ENCODE results near the gene C2CD3.
A peak's percentile ranks its signal among the peaks of the same experiment; 100 is the strongest.
"Not testable (repeated sequence)": the region's sequence is repeated elsewhere in the genome, so short reads cannot be mapped to it uniquely, and the experiment has no call there.

C2CD3 gene

GRCh38 chr11:74005721-74006517 is 164.9 kb downstream of the C2CD3 start:
- DNase-seq (ENCODE audit: extremely low read depth in 1 of 2, low read depth in 1 of 2) = no peak

GRCh38 chr11:74004759-74005615 is 165.8 kb downstream of the C2CD3 start:
- DNase-seq (ENCODE audit: extremely low read depth in 1 of 2, low read depth in 1 of 2) = peak; percentile 68 to 69

DNA sequence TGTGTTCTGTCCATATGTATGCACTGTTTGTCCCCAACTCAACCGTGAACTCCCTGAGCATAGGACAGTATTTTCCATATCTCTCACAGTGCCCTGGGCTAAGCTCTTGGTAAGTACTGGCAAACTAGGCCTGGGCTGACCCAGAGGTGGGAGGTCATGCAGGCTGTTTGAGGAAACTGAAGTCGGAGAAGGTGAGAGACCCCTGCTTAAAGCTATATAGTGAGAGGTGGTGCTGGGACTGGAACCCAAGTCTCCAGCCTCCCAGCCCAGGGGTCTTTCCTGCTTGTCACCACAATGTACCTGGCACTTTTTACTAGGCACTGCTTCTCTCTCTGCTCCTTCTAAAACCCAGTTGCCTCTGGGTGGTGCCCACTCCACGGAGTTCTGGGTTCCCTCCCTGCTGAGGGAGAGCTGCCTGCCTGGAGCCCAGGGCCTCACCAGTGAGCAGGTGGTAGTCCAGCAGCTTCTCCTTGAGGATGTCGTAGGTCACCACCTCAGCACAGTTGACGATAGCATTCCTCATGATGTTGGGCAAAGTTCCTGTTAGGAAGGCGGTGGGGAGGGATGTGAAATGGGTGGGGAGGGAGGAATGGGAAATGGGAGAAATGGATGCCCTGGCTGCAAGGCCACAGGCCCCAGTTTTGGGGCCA is 166.6 kb downstream of the C2CD3 start:
- DNase-seq (ENCODE audit: extremely low read depth in 1 of 2, low read depth in 1 of 2) = no peak

- DNase-seq (ENCODE audit: extremely low read depth in 1 of 2, low read depth in 1 of 2) = no peak
Measured at GRCh38 chr11:74002832-74003231, 168.0 kb downstream of the C2CD3 start.

GRCh38 chr11:74001822-74002286 is 168.9 kb downstream of the C2CD3 start:
- no peak for DNase-seq (ENCODE audit: extremely low read depth in 1 of 2, low read depth in 1 of 2)

DNA sequence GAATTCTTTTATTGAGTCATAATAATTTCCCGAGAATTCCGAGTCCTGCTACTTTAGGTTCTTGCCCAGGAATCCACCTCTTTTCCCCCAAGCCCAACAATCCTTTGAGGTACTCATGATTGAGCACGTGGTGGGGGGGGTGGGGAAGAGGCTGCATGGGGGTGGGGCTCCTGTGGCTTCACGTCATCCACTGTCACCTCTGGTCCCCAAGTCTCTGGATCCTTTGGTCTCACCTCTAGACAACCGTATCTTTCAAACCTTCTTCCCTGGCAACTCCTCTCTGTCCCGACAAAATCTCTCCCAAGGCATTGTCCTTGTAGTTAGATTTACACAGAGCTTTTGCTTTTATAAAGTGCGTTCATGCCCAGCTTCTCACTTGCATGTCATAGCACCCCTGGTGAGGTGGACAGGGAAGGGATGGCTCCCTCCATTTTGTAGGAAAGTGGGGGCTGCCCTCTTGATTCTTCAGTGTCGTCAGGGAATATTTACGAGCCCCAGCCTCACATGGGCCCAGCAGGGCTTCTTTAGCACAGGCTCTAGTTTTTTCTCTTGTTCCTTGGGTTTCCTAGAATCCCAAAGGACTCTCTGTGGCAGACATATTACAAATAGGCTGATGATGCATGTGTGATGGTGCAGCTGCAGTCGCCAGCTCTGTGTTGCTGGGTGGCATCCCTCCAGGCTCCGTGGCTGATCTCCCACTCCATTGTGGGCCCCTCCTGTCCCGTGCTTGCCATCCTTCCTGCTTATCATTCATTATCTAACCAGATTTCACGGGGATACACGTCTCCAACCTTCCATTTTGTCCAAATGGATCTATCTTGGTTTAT is 170.3 kb downstream of the C2CD3 start:
- no peak for DNase-seq (ENCODE audit: extremely low read depth in 1 of 2, low read depth in 1 of 2)

DNA sequence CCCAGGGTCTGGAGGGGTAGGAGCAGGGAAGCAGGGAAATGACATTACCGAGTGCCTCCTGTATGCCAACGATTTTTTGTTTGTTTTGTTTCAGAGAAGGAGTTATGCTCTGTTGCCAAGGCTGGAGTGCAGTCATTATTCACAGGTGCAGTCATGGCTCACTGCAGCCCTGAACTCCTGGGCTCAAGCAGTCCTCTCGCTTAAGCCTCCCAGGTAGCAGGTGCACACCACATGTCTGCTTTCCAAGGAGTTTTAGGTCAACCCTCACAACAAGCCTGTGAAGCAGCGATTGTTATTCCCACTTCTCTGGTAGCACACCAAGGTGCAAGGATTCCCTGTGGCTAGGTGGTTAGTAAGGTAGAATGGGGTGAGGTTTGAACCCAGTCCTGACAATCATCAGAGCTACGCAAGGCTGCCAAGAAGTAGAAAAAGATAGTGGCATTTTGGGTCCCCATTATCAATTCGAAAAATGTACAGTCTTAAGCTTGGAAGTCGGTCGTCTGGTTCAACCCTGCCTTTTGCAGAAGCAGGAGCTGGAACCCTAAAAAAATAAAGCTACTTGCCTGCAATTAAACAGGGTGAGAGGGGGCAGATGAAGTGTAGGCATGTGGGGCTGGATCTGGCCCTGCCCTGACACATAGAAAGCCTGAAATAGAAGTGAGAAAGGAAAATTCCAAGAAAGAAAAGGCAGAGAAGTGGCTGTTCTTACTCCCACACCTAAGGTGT is 171.1 kb downstream of the C2CD3 start:
- no peak for DNase-seq (ENCODE audit: extremely low read depth in 1 of 2, low read depth in 1 of 2)

- DNase-seq (ENCODE audit: extremely low read depth in 1 of 2, low read depth in 1 of 2) = no peak
Measured at GRCh38 chr11:73998846-73999575, 171.8 kb downstream of the C2CD3 start.

DNA sequence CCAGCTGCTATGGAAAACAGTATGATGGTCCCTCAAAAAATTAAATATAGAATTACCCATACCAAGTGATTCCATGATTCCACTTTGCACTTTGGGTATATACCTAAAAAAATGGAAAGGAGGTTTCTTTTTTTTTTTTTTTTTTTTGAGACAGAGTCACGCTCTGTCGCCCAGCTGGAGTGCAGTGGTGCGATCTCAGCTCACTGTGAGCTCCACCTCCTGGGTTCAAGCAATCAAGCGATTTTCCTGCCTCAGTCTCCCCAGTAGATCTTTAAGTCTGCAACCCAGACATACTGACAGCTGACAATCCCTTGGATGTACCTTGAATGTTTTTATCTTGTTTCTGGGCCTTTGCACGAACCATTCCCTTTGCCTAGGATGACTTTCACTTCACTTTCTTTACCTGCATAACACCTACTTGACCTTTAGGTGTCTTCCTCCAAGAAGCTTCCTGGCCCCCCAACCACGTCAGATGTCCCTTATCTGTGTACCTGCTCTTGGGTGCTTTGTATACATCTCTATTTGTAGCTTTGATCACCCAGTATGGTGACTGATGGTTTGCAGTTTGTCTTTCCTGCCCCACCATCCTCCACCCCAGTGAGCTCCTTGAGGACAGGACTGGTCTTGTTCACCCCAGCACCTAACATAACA is 173.6 kb downstream of the C2CD3 start:
- DNase-seq (ENCODE audit: extremely low read depth in 1 of 2, low read depth in 1 of 2) = no peak

- DNase-seq (ENCODE audit: extremely low read depth in 1 of 2, low read depth in 1 of 2) = no peak
Measured at GRCh38 chr11:73996161-73996747, 174.5 kb downstream of the C2CD3 start.

GRCh38 chr11:73995731-73996130 is 175.1 kb downstream of the C2CD3 start:
- DNase-seq (ENCODE audit: extremely low read depth in 1 of 2, low read depth in 1 of 2) = no peak

GRCh38 chr11:73995247-73995646 is 175.6 kb downstream of the C2CD3 start:
- no peak for DNase-seq (ENCODE audit: extremely low read depth in 1 of 2, low read depth in 1 of 2)

DNA sequence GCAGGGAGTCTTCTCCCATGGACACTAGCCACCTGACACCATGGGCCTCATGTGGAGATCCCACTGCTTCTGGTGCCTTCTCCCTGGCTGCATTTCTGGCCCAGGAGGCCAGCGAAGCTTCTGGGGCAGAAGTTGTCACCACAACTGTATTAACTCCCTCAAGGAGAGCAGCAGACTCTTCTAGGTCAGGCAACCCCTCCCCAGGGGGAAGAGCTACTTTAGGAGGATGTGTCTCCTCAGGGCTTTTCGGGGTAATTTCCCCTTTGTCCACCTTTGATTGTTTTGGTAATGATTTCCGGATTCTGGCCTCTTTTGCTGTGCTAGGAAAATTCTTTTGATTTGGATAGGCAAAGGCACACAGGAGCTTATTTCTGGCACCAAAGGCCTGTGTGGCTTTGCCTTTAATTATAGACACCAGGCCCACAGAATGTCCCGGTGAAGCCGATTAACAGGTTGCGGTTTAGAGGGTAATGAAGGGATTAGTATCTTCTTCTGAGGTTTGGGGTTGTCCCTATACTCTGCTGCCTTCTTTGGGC is 179.3 kb downstream of the C2CD3 start:
- no peak for DNase-seq (ENCODE audit: extremely low read depth in 1 of 2, low read depth in 1 of 2)

- DNase-seq (ENCODE audit: extremely low read depth in 1 of 2, low read depth in 1 of 2) = no peak
Measured at GRCh38 chr11:73990730-73991129, 180.1 kb downstream of the C2CD3 start.

- no peak for DNase-seq (ENCODE audit: extremely low read depth in 1 of 2, low read depth in 1 of 2)
Measured at GRCh38 chr11:73989156-73989555, 181.6 kb downstream of the C2CD3 start.

DNA sequence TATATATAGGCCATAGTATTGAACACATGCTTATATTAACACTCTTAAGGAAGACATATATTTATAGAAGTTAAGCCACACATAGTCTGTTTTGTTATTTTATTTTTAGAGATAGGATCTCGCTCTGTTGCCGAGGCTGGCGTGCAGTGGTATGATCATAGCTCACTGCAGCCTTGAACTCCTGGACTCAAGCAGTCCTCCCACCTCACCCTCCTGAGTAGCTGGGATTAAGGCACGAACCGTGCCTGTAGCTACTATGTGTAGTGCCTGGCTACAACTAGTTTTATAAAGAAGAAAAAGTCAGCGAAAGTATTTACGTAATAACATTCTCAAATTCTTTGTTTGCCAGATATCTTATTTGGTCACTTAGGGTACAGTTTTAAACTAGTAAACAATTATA is 182.6 kb downstream of the C2CD3 start:
- DNase-seq (ENCODE audit: extremely low read depth in 1 of 2, low read depth in 1 of 2) = no peak

DNA sequence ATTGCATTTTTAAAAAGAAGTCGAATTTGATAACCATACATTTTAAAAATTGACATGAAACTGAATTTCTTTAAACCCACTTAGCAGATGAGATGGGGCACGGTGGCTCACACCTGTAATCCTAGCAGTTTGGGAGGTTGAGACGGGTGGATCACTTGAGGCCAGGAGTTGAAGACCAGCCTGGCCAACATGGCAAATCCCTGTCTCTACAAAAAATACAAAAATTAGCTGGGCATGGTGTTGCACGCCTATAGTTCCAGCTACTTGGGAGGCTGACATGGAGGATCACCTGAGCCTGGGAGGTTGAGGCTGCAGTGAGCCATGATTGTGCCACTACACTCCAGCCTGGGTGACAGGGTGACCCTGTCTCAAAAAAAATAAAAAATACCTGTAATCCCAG is 185.1 kb downstream of the C2CD3 start:
- DNase-seq (ENCODE audit: extremely low read depth in 1 of 2, low read depth in 1 of 2) = not testable (repeated sequence)

All from activated CD8-positive, alpha-beta memory T cell treated with anti-CD3 and anti-CD28 coated beads for 1 hour (primary cell).